ENCODE data around the gene ERCC6.

ERCC6 gene

DNA sequence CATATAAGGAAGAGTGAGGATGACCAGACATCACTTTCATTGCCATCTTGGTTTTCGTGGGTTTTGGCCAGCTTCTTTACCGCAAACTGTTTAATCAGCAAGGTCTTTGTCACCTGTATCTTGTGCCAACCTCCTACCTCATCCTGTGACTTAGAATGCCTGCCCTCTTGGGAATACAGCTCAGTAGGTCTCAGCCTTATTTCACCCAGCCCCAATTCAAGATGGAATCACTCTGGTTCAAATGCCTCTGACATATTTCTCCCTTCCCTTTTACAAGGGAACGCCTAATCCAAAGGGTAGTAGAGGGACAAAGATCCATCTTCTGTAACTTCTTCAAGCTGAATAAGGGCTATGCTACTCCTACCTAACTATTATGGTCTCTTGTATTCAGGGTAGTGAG is 4.7 kb upstream of the ERCC6 start:
- no peak for DNase-seq

DNA sequence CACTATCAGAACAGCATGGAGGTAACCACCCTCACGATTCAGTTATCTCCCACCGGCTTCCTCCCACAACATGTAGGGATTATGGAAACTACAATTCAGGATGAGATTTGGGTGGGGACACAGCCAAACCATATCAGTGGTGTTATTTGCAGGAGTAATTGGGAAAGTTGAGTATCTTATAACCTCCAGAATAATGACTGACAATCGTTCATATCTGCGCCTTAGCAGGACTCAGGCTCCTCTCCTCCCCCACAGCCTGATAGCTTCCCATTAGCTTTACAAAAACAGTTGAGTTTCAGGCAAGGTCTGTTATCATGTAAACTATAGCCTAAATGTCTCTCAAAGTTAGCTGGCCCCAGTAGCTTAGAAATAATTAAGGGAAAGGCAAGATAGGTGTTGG is 3.4 kb upstream of the ERCC6 start:
- no peak for DNase-seq

DNA sequence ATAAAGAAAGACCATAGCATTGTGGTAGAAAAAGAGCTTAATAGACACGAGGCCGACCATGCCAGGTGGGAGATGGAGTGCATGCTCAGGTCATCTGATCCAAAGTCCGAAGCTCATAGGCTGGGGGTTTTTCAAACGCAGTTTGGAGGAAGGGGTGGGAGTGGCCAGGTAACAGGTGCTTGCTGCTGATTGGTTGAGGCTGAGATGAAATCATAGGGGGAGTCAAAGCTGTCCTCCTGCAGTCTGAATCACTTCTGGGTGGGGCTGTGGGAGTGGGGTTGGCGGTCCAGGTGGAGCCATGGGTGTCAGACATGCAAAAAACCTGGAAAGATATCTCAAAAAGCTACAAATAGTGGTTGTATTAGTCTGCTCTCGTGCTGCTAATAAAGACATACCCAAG is 2.8 kb upstream of the ERCC6 start:
- DNase-seq, result no peak

DNA sequence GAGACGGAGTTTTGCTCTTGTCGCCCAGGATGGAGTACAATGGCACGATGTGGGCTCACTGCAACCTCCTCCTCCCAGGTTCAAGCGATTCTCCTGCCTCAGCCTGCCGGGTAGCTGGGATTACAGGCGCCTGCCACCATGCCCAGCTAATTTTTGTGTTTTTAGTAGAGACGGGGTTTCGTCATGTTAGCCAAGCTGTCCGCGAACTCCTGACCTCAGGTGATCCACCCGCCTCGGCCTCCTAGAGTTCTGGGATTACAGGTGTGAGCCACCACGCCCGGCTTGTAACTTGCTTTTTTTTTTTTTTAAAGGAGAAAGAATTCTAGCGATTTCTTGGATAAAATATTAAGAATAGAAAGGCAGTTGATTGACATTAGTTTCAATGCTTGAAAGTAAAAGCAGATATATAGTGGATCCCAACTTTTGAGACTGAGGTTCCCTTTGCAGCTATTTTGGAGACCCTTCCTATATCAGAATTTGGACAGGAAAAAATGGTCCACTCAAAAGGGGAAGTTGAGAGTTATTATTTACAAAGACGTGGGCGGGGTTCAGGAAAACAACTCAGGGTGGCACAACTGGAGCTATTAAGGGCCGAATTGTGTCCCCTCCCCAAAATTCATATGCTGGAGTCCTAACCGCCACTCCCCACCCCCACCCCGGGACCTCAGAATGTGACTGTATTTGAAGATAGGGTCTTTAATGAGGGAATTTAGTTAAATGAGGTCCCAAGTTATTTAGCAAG is 1.3 kb upstream of the ERCC6 start:
- no peak for DNase-seq

DNA sequence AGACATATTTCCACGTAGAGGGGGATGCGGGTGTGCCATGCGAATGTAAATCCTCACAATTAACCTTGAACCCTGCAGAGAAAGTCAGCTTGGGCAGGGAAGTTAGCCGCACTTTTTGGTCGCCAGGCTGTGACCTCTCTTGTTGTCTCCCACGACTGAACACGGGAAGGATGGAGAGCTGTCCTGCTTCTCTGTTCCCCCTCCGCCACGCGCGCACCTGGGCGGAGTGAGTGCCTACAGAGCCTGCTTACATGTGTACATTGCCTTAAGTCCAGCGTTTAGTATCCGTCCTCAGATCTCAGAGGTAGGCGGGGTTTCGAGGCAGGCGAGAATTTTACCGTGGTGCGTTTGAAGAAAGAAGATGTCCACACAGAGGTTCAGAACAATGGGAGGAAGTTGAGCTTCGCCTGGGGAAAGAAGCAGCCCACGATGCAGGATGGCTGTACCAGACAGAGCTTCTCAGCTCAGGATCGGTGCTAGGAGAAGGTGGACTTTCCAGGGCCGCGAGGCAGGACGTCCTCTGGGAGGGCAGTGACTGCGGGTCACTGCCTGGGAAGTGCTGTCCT is 482 bp upstream of the ERCC6 start:
- DNase-seq, result peak in 1 of 2 experiments; percentile 37

DNA sequence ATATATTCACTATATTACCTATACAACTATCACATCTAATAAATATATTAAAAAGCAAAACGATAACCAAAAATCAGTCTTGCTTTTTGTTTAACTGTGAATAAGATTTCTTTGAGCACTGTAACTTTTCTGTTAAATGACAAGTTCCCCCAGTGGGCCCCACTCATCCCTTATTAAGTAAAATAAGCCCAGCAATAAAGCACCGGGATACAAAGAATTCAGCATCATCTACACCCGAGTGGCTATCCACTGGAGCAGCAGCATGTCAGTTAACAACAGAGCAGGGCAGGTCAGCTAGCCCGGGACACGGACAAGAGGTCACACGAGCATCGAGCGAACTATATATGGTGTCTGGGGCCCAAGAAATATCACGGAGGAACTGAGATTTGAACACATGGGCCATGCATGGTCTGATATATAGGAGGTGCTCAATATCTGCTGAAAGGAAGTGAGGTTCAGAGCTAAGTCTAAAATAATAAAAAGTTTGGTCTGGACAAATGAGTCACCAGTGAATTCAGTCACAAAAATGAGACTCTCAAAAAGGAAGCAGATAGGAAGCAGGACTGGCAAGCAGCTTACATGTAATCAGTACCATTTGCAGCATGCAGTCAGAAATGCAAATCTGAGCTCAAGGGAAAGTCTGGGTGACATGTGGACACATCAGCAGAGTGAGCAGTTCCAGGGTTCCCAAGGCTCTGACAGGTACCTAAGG is 4.1 kb downstream of the ERCC6 start:
- no peak for DNase-seq

DNA sequence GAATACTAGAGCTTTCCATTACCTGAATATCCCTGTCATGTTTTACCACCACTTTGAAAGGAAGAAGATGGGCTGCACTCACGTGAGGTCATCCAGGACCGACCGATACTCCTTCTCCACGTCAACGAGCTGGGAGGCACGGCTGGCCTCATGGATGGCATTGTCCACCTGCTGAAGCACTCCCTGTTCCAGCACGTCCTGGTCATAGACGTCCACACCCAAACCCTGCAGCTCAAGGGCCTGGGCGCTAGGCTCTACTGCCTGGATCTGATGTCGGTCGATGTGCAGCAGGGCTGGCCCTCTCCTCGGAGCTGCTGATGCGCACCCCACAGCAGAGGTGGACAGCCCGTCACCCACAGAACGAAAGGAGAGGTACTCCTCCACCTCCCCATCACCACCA is 6.5 kb downstream of the ERCC6 start:
- DNase-seq, result no peak

DNA sequence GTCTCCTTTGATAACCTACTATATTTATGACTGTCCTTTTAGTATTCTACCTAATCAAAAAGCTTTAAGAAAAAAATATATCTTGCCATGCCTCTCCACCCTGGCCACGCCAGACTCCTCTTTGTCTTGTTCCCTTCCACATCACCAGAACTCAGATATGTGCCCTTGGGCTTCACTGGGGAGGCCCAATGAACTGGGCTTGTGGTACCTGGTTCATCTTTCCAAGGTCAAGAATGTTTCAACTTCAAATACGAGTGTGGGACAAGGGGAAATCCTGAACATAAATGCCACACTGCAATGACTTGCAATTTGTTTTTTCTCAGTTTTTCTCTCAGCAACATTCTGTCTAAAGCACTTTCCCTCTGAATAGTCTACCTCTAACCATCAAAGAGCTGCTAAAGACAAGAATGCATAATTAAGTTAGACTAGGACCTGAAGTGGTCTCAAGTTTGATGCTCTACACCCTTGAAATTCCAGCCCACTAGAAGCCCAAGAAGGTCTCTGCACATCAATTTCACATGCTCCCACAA is 9.9 kb downstream of the ERCC6 start:
- DNase-seq, result no peak

DNA sequence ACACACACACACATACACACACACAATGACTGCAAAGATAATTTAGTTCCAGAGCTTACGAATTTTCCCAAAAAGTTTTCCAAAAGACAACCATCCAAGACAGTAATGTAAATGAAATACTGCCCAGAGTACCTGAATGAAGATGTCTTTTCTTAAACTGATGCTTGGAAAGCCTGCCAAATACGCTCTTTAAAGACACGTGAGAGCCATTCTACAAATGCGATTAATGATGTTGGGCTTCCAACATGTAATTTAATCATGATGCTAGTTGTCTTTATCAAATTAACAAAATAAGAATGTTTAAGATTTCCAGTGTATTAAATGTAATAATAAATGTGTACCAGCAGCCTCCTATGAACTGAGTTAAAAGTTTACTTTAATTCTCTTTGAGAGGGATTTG is 11.1 kb downstream of the ERCC6 start:
- no peak for DNase-seq

DNA sequence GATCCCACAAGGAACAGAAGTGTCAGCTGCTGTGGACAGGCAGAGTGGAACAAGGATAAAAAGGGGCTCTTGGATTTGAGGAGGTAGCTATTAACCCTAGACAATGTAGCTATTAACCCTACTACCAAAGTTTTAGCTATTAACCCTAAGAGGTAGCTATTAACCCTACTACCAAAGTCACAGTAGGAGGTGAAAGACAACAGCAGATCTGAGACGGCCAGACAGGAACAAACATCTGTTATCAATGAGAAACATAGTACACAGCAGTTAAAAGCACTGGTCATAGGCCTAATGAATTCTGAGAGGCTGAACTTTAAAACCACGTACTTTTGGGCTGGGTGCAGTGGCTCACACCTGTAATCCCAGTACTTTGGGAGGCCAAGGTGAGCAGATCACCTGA is 11.9 kb downstream of the ERCC6 start:
- no peak for DNase-seq

DNA sequence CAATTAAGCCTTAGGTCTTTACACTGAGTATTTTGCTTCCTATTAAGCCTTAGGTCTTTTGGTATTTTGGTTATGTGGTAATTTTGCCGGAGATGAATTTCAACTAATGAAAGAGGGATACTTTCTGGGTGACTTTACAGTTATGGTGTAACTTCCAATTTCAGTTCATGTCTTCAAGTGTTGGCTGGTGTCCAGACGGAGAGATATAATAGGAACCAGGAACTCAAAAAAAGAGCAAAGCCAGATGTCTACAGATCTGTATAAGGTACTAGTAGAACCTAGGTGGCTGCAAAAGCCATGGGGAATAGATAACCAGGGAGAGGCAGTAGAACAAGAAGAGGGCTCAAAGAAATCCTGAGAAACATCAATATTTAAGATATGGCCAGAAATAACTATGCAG is 12.3 kb downstream of the ERCC6 start:
- DNase-seq, result no peak

DNA sequence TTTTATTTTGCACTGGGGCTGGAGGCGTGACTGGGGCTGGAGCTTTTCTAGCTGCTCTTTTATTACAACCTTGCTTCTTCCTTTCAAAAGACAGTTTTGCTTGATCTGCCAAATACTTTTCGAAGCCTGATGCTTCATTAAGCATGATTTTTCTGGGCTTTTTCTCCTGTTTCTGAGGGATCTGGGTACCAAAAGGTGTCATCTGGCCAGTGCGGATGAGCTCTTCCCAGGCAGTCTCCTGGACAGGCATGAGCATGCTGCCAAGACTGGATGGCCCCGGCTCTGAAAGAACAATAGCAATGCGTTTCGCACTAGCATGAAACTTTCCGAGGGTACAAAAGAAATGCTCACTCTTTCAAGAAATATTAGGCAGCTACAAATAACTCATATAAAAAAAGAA is 14.4 kb downstream of the ERCC6 start:
- DNase-seq, result no peak

DNA sequence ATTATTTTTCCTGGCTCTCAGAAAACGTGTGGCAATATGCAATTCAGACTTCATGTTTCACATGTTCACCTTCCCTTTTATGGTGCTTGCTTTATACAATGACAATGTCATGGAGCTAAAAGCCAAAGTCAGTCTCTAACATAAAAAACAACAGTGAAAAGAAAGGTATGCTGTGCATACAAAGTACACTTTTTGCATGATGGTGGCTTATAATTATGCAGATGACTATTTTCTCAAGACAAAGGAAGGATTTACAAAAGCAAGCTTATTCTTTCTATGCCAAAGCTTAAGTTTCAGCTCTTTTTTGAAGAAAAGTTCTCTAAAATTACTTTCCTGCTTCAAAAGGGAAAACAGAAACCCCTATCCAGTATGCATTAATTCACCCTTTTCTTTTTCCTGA is 15.6 kb downstream of the ERCC6 start:
- DNase-seq, result no peak

DNA sequence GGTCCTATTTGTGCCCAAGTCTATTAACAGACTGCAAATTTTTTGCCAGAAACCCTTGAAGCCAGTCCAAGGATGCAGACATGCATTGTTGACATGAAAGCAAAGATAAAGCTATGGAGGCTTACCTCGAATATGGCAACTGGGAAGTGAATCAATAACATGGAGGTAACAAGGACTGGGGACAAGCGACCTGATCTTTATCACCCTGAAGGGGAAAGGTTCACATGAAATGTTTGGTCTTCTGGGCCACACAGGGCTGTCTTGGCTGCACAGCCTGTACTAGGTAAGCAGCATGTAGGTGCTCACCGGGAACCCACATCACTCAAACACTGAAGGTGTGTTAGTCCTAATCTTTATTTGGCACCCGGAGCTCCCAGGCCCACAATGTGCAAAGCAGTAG is 17.9 kb downstream of the ERCC6 start:
- no peak for DNase-seq

DNA sequence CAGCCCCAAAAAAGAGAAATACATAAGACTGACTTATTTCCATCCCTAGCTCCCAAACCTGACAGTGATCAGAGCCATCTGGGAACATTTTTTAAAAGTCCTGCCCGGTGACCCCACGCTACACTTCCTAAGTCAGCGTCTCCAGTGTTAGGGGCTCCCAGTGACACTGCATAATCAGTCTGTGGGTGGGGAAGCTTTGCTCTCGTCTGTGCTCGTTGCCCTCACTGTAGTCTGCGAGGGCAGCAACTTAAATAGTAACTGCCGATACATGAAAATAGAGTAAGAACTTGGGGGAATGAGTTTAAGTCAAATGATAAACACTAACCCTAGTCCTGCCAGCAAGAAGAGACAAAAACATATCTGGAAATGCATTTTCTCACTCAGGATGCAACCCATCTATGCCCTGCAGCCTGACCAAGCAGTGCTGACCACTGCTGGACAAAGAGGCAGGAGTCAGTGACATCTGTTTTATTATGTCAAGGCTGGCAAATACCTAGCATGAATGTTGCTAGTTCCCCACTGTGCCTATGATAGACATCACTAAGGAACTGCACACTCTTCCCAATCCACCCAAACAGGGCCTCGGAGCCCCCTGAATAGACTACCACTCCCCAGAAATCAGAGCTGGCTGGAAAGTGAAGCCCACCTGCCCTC is 18.7 kb downstream of the ERCC6 start:
- DNase-seq, result no peak

DNA sequence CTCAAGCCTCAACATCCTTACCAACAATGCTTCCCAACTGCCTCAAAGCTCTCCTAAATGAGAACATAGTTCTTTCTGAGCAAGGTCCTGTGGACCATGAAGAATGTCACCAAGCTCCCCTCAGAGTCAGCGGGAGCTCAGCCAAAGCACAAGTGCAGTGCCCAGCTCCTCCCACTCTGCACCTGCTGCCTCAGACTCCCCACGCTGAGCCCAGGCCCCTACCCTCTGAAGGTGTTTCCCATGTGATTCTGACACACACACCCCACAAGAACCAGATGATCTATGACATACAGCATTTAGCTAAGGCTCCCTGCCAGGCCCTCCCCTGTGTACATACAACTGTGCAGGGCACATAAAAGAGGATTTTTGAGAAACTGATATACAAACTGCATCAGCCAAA is 19.2 kb downstream of the ERCC6 start:
- no peak for DNase-seq

DNA sequence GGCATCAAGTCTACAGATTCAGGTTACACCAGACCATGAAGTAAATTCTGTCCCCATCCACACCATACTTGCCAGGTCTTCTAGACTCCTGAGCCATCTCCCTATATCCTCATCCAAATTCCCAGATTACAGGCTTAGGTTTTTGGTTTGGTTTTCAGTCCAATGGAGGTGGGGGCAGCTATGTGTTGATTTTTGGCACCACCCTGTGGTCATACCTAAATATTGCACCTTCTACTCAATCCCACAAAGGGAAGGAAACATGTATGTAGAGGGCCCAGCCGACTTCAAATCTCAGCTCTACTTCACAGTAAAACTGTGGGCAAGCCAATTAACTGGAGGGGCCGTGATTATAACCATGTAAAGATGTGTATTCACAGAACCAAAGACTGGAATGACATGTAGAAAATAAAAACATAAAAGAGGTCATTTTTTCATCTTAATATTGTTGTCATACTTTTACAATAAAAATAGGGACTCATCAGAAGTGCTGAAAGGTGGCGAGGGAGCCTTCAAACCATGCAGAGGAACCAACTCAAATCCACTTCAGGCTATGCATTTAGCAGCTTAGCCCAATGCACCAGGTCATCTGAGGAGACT is 19.8 kb downstream of the ERCC6 start:
- DNase-seq, result peak; percentile 39 to 41

DNA sequence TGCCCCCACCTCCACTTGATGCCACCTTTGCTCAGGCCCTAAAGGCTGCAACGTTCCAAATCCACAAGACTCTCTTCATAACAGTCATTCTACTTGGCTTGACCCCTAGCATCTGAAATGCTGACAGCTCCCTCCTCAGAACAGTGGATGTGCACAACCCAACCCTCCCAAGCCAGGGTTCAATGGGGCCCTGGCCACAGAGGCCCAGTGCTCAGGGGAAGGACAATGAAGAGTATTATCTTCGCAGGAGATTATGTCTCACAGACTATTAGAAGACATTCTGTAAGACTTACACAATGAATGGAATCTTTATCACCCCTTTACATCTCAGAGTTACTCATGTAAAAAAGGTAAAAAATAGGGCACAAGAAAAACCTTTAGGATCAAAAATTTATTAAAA is 20.4 kb downstream of the ERCC6 start:
- DNase-seq, result no peak

DNA sequence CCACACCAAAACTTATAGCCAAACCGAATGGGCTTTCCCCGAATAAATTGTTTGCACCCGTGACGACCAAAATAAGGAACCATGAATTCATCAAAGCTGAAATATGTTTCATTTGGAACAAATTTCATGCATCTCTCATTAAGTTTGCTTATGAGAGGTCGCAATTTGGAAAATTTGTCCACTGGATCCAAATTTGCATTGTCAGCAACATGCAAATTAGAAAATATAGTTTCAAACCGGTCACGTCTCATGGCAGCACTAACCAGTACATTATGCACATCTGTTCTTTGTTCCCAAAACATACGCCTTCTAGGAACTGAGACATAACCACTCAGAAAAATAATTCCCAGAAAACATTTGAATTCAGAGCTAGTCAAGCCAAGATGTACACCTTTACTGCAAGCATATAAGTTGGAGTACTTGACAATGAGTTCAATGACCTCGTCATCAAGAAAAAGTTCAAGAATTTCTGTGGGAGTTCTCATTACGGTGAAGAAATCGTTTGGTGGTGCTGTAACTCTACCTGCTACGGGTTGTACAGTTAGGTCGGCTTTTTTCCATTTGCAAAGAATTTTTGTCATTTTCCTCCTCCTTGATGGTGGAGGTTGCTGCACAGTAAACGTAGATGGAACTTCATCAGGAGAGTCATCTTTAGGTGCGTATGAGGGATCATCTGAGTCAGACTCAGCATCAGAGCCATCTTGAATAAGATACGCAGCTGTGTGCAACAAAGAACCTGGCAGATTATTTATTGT is 22.5 kb downstream of the ERCC6 start:
- DNase-seq, result no peak

DNA sequence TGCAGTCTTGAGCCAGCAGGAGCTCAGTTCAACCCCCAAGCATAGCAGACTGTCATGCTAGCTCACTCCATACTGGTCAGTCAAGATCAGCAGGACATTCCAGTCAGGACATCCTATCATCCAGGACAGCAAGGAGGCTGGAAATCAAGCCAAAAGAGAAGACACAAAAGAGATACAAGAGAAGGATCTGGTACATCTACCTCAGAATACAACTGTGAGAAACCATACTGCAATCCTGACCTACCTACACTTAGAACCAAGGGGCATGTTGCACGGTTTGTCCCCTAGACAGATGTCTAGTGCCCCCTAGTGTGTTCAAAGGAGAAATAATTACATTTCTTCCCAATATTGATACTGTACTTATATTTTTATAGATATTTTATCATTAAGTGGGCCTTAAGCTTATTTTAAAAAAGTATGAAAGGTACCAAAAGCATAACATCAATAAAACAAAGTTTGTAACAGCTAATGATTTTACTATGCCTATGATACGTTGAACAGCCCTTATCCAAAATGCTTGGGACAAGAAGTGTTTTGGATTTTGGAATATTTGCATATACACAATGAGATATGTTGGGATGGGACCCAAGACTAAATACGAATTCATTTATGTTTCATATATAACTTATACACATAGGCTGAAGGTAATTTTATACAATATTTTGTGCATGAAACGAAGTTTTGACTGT is 26.7 kb downstream of the ERCC6 start:
- DNase-seq, result peak; percentile 5 to 18

DNA sequence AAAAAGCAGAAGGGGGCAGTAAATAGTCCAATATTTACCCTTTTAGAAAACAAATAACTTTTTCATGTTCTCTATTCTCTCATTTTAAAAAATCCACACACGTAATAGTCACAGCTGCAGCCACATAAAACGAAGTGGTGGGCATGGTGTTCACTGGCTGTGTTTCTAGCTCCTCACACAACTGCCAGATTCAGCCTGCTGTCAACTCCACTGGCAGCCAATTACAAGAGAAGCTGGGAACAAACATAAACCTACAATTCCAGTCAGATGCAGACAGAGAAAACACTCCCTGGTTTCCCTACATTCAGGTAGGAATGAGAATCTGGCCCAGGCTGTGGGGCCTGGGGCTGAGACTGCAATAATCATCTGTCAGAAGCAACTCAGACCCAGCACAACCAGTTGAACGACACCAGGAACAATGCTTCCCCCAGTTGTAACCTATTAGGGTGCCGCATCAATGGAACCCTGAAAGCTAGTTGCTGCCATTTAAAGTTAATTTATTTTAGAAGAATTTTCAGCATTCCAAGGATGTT is 29.1 kb downstream of the ERCC6 start:
- no peak for DNase-seq

DNA sequence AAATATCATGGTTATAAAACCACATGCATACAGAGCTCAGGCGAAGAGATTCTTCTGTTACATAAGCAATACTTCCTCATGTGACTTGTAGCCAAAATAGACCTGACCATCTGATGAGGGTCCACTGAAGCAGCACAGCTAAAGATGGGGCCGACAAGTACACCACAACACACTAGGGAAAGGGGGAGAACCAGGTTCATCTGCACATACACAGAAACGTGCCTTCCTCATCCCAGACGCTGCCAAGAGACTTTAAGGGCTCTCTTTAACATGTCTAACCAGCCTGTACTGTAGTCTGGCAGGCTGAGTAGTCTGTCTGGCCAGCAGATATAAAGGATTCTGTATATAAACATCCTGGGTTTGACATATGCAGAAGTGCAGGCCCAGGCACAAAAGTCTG is 30.3 kb downstream of the ERCC6 start:
- no peak for DNase-seq
